T-cell (primary cell): Measurements from ENCODE around the gene LENG9. TPM values are rescaled to one million over a fixed set of nuclear protein-coding genes. Genes with fewer than 3 reads are reported as not detected.

Experiments used
- ATAC-seq, 4 experiments: fragments of 200-7000 bp in 3 of 4; fragments of 150-1000 bp in 1 of 4; cut with Tn5 transposase; replicated peaks in 1 of 4; 1 replicate in 3 of 4; 2 replicates in 1 of 4; pipeline ENCODE4 v1.10.0; 2021; ENCODE audit warnings: moderate library complexity in 3 of 4, mild to moderate bottlenecking in 2 of 4, moderate number of reproducible peaks in 1 of 4
- CTCF ChIA-PET, 2 donors: fragments of 300-600 bp; sonication (Branson Sonifier 250); formaldehyde crosslinking; loops; one replicate each; lab custom pipeline; 2022; ENCODE audit warnings: antibody characterized with exemption in 2 of 2; lab: Charles Lee
- POLR2A ChIA-PET, 2 donors: fragments of 300-600 bp; sonication (Branson Sonifier 250); formaldehyde crosslinking; loops; one replicate each; lab custom pipeline; 2022; ENCODE audit warnings: antibody characterized with exemption in 2 of 2; lab: Charles Lee
- DNase-seq, 35 experiments: peaks; one replicate each; pipeline versions ENCODE4 v3.0.0 to v3.0.0-alpha.2; 2013 to 2023
- H3K27ac ChIP-seq: one replicate; pipeline ENCODE4 v1.5.1; 2013; ENCODE audit warnings: low read length
- H3K27me3 ChIP-seq, 2 experiments: replicated peaks in 1 of 2; 1 replicate in 1 of 2; 2 replicates in 1 of 2; pipeline versions ENCODE4 v1.6.1 to v1.7.0; 2013; ENCODE audit warnings: low read length in 1 of 2, mixed read lengths in 1 of 2; ENCODE audit not compliant: control insufficient read depth in 2 of 2, insufficient read depth in 2 of 2; ENCODE audit errors: extremely low read depth in 1 of 2
- H3K36me3 ChIP-seq, 2 donors: 1 replicate in 1 of 2; 2 replicates in 1 of 2; pipeline versions ENCODE4 v1.6.1 to v1.7.0; 2013; ENCODE audit warnings: low read length in 1 of 2; ENCODE audit not compliant: control insufficient read depth in 2 of 2, insufficient read depth in 1 of 2; ENCODE audit errors: extremely low read depth in 1 of 2
- H3K4me1 ChIP-seq, 2 experiments: 1 replicate in 1 of 2; 2 replicates in 1 of 2; pipeline versions ENCODE4 v1.6.1 to v1.7.0; 2013; ENCODE audit warnings: low read length in 2 of 2, mixed read lengths in 1 of 2; ENCODE audit not compliant: insufficient read depth in 2 of 2, control insufficient read depth in 1 of 2; ENCODE audit errors: extremely low read depth in 1 of 2
- H3K4me3 ChIP-seq, 2 donors: 1 replicate in 1 of 2; 2 replicates in 1 of 2; pipeline versions ENCODE4 v1.5.1 to v1.7.0; 2013; ENCODE audit warnings: mild to moderate bottlenecking in 2 of 2, low read length in 1 of 2, moderate library complexity in 1 of 2; ENCODE audit not compliant: control insufficient read depth in 1 of 2; ENCODE audit errors: extremely low read depth in 1 of 2
- H3K9me3 ChIP-seq: 2 replicates; pipeline ENCODE4 v1.7.0; 2013
- H3K27ac Mint-ChIP-seq, 2 donors: one replicate each; pipeline ENCODE4 v1.8.0; 2020 to 2021; ENCODE audit warnings: mild to moderate bottlenecking in 2 of 2, mixed read lengths in 2 of 2
- H3K27me3 Mint-ChIP-seq, 2 donors: one replicate each; pipeline ENCODE4 v1.8.0; 2021 to 2022; ENCODE audit warnings: mixed read lengths in 2 of 2
- H3K36me3 Mint-ChIP-seq: one replicate; pipeline ENCODE4 v1.8.0; 2021; ENCODE audit warnings: mixed read lengths
- H3K4me1 Mint-ChIP-seq, 3 donors: one replicate each; pipeline ENCODE4 v1.8.0; 2020 to 2022; ENCODE audit warnings: mixed read lengths in 3 of 3, mild to moderate bottlenecking in 1 of 3
- H3K4me3 Mint-ChIP-seq, 3 donors: one replicate each; pipeline ENCODE4 v1.8.0; 2020 to 2022; ENCODE audit warnings: mild to moderate bottlenecking in 3 of 3, mixed read lengths in 3 of 3, moderate library complexity in 3 of 3
- H3K9me3 Mint-ChIP-seq, 3 donors: one replicate each; pipeline ENCODE4 v1.8.0; 2020 to 2022; ENCODE audit warnings: mixed read lengths in 3 of 3
- WGBS: methylation state at CpG from one replicate; pipeline ENCODE4 v1.1.5; 2013; ENCODE audit warnings: missing lambda C conversion rate; ENCODE audit not compliant: insufficient coverage; 5-methylcytosine and 5-hydroxymethylcytosine counted together
- total RNA-seq, 35 experiments: library from RNA in 6 of 35; stranded (reverse) in 6 of 35; fragments of 120-200 nt in 1 of 35; gene quantifications; one replicate each; pipeline versions ENCODE4 v1.2.1 to v1.2.4 and lab custom pipeline; 2013 to 2026

LENG9 gene
- total RNA-seq, 5 donors from 2014 or later (not counting 1 experiment from before 2014, with no cell fraction given), result 2.2 to 7.9 (median 7.5) TPM

GRCh38 chr19:54429176-54429495 lies 34.4 kb downstream of the LENG9 start:
- H3K27ac Mint-ChIP-seq, result no peak overlapping the region
- peaks cover 7 to 17% (median 8%) of the 10 kb centered on the region in 3 donors for H3K4me1 Mint-ChIP-seq
- CTCF ChIA-PET, result no interaction called here
- POLR2A ChIA-PET, result no interaction called here
- peaks cover 18 to 44% of the 10 kb centered on the region in 2 donors for H3K27me3 Mint-ChIP-seq
- H3K9me3 Mint-ChIP-seq, result no peaks in the 10 kb centered on the region
- DNase-seq (no peak), ATAC-seq (no peak)
- Histone ChIP-seq H3K4me3 (no peak overlapping the region), H3K4me1 (peaks cover 0 to 21% of the 10 kb centered on the region in 2 experiments), H3K27ac (no peak overlapping the region), H3K27me3 (peaks cover 2 to 64% of the 10 kb centered on the region in 2 experiments), H3K9me3 (no peaks in the 10 kb centered on the region), H3K36me3 (no peaks in the 10 kb centered on the region)
- peak overlapping the region in 1 of 3 donors; percentile 19 for H3K4me3 Mint-ChIP-seq
- H3K36me3 Mint-ChIP-seq, result no peaks in the 10 kb centered on the region
- 69% methylated on average over 6 of the region's 8 CpGs for WGBS

GRCh38 chr19:54428323-54429175 lies 35.0 kb downstream of the LENG9 start:
- ATAC-seq (no peak), DNase-seq (no peak)
- H3K9me3 Mint-ChIP-seq, result no peaks in the 10 kb centered on the region
- H3K4me1 Mint-ChIP-seq, result peaks cover 5 to 12% (median 6%) of the 10 kb centered on the region in 3 donors
- Histone ChIP-seq H3K36me3 (no peaks in the 10 kb centered on the region), H3K27me3 (peaks cover 2 to 68% of the 10 kb centered on the region in 2 experiments), H3K27ac (no peak overlapping the region), H3K4me1 (peaks cover 0 to 18% of the 10 kb centered on the region in 2 experiments), H3K9me3 (no peaks in the 10 kb centered on the region), H3K4me3 (no peak overlapping the region)
- 89% methylated on average over 4 of the region's 11 CpGs for WGBS
- ChIA-PET CTCF (no interaction called here), POLR2A (no interaction called here)
- H3K36me3 Mint-ChIP-seq, result no peaks in the 10 kb centered on the region
- H3K4me3 Mint-ChIP-seq, result no peak overlapping the region
- H3K27ac Mint-ChIP-seq, result no peak overlapping the region
- peaks cover 22 to 49% of the 10 kb centered on the region in 2 donors for H3K27me3 Mint-ChIP-seq

- no peak for ATAC-seq
- H3K4me1 ChIP-seq, result peaks cover 0 to 18% of the 10 kb centered on the region in 2 experiments
- no peaks in the 10 kb centered on the region for H3K36me3 ChIP-seq
- Mint-ChIP-seq H3K36me3 (no peaks in the 10 kb centered on the region), H3K4me1 (peaks cover 5 to 12% (median 6%) of the 10 kb centered on the region in 3 donors), H3K9me3 (no peaks in the 10 kb centered on the region), H3K4me3 (no peak overlapping the region), H3K27ac (no peak overlapping the region), H3K27me3 (peaks cover 28 to 53% of the 10 kb centered on the region in 2 donors)
- POLR2A ChIA-PET, result interaction anchor here in 1 of 2 donors (0.6 kb wide), 1 partner anchor 37 kb away, joined by 3 read pairs; no protein-coding TSS in a partner anchor
- H3K4me3 ChIP-seq, result no peak overlapping the region
- CTCF ChIA-PET, result no interaction called here
- DNase-seq, result no peak
- H3K27me3 ChIP-seq, result peaks cover 2 to 76% of the 10 kb centered on the region in 2 experiments
- 88% methylated on average over 7 of the region's 11 CpGs for WGBS
- H3K9me3 ChIP-seq, result no peaks in the 10 kb centered on the region
- H3K27ac ChIP-seq, result no peak overlapping the region
Measured at GRCh38 chr19:54427586-54427985, 36.0 kb downstream of the LENG9 start.

GRCh38 chr19:54426291-54426931 lies 37.2 kb downstream of the LENG9 start:
- no peaks in the 10 kb centered on the region for H3K36me3 Mint-ChIP-seq
- H3K9me3 Mint-ChIP-seq, result no peaks in the 10 kb centered on the region
- Histone ChIP-seq H3K4me1 (peaks cover 0 to 16% of the 10 kb centered on the region in 2 experiments), H3K4me3 (no peak overlapping the region), H3K36me3 (no peaks in the 10 kb centered on the region), H3K27ac (no peak overlapping the region), H3K9me3 (no peaks in the 10 kb centered on the region), H3K27me3 (peaks cover 2 to 85% of the 10 kb centered on the region in 2 experiments)
- no peak for DNase-seq
- ChIA-PET CTCF (no interaction called here), POLR2A (no interaction called here)
- peaks cover 28 to 60% of the 10 kb centered on the region in 2 donors for H3K27me3 Mint-ChIP-seq
- no peak for ATAC-seq
- H3K4me1 Mint-ChIP-seq, result peaks cover 5 to 11% (median 6%) of the 10 kb centered on the region in 3 donors
- WGBS, result 75% methylated on average over 5 of the region's 17 CpGs
- H3K4me3 Mint-ChIP-seq, result no peak overlapping the region
- H3K27ac Mint-ChIP-seq, result no peak overlapping the region

GRCh38 chr19:54425382-54425723 lies 38.2 kb downstream of the LENG9 start:
- DNase-seq (no peak), ATAC-seq (no peak)
- Mint-ChIP-seq H3K27me3 (peaks cover 28 to 61% of the 10 kb centered on the region in 2 donors), H3K4me3 (no peak overlapping the region), H3K4me1 (peaks cover 0 to 3% (median 0%) of the 10 kb centered on the region in 3 donors), H3K27ac (no peak overlapping the region), H3K36me3 (no peaks in the 10 kb centered on the region), H3K9me3 (no peaks in the 10 kb centered on the region)
- POLR2A ChIA-PET, result no interaction called here
- H3K36me3 ChIP-seq, result no peaks in the 10 kb centered on the region
- WGBS, result 62% methylated on average over 4 of the region's 5 CpGs
- H3K27ac ChIP-seq, result no peak overlapping the region
- peaks cover 0 to 8% of the 10 kb centered on the region in 2 experiments for H3K4me1 ChIP-seq
- CTCF ChIA-PET, result interaction anchor here in 1 of 2 donors (0.6 kb wide), 1 partner anchor 12 kb away, joined by 3 read pairs; no protein-coding TSS in a partner anchor
- no peak overlapping the region for H3K4me3 ChIP-seq
- H3K9me3 ChIP-seq, result no peaks in the 10 kb centered on the region
- peaks cover 2 to 87% of the 10 kb centered on the region in 2 experiments for H3K27me3 ChIP-seq

GRCh38 chr19:54424660-54425381 lies 38.8 kb downstream of the LENG9 start:
- CTCF ChIA-PET, result interaction anchor here in 1 of 2 donors (0.6 kb wide), 1 partner anchor 13 kb away, joined by 3 read pairs; no protein-coding TSS in a partner anchor
- POLR2A ChIA-PET, result no interaction called here

More at GRCh38 chr19:54424660-54425381, 38.8 kb downstream of the LENG9 start:
- DNase-seq (no peak), ATAC-seq (no peak)
- Histone ChIP-seq H3K36me3 (no peaks in the 10 kb centered on the region), H3K27me3 (peaks cover 2 to 87% of the 10 kb centered on the region in 2 experiments), H3K4me3 (no peak overlapping the region), H3K4me1 (peaks cover 0 to 2% of the 10 kb centered on the region in 2 experiments), H3K9me3 (no peaks in the 10 kb centered on the region), H3K27ac (no peak overlapping the region)
- Mint-ChIP-seq H3K4me3 (no peak overlapping the region), H3K27me3 (peaks cover 28 to 63% of the 10 kb centered on the region in 2 donors), H3K4me1 (peaks cover 0 to 3% (median 0%) of the 10 kb centered on the region in 3 donors), H3K36me3 (no peaks in the 10 kb centered on the region), H3K9me3 (no peaks in the 10 kb centered on the region), H3K27ac (no peak overlapping the region)
- WGBS, result 85% methylated on average over 27 of the region's 36 CpGs
